ES-I3 (cell line): ENCODE measurements around the gene RFXANK.
"Not testable (repeated sequence)": the region's sequence is repeated elsewhere in the genome, so short reads cannot be mapped to it uniquely, and the experiment has no call there.

ENCODE experiments used
- H3K36me3 ChIP-seq: 2 replicates; pipeline ENCODE4 v1.6.1; 2013; ENCODE audit warnings: mild to moderate bottlenecking, low read length, control low read depth, moderate library complexity; ENCODE audit not compliant: insufficient read depth
- H3K4me1 ChIP-seq: 2 replicates; pipeline ENCODE4 v1.6.1; 2013; ENCODE audit warnings: mild to moderate bottlenecking, control low read depth, low read length; ENCODE audit not compliant: insufficient read depth
- H3K9ac ChIP-seq: 2 replicates; pipeline ENCODE4 v1.6.1; 2013; ENCODE audit warnings: low read depth, mild to moderate bottlenecking, low read length, moderate library complexity
- H3K9me3 ChIP-seq: 2 replicates; pipeline ENCODE4 v1.6.1; 2013; ENCODE audit warnings: mild to moderate bottlenecking, low read length, moderate library complexity; ENCODE audit not compliant: control insufficient read depth, insufficient read depth

RFXANK gene, protein sequence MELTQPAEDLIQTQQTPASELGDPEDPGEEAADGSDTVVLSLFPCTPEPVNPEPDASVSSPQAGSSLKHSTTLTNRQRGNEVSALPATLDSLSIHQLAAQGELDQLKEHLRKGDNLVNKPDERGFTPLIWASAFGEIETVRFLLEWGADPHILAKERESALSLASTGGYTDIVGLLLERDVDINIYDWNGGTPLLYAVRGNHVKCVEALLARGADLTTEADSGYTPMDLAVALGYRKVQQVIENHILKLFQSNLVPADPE

DNA sequence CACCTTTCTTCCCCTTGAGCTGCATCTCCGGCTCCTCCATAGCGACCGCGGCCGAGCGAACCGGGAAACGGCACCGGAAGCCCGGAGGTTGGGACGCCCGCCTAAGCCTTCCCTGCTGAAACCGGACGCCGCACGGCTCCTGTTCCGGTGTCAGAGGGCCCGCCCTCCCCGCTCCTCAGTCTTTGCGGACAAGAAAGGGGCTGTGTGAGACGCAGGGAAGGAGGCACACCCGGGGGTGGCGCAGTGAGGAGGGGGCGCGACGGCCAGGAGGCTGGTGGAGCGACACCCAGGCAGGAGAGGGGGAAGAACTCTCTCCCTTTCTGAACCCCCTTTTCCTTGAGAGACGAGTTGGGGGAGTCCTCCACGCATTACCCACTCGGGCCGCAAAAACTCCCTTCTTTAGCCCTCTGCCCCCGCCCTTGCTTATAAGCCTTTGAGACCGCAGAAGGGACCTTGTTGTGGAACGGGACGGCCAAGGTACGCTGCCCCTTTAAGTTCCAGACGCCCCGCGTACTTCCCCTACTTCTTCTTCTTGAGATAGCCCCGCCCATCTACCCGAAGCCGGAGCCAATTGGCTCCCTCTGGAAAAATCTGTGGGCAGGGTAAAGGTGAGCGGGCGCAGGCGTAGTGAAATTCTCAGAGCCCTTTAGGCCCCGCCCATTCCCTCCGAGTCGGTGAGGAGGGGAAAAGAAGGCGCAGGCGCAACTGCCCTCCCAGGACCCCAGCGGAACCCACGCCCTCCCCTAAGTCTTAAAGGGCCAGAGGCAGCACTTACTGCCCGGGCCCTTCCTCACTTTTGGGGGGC, at the start of gene RFXANK, which contains the start of gene BORCS8:
Gene RFXANK (plus strand): TSS at position 181 of the 805 bp plus-strand sequence. CDS start 1,689 bp downstream, outside the sequence.
Gene BORCS8 (minus strand): TSS at position 75 of the 805 bp plus-strand sequence. CDS start 35 bp downstream, at position 40.
- no peaks in the 10 kb centered on the region for H3K36me3 ChIP-seq
- H3K9ac ChIP-seq = peak within 1 kb of the TSS; percentile 95
- no peaks in the 10 kb centered on the region for H3K4me1 ChIP-seq
- no peaks in the 10 kb centered on the region for H3K9me3 ChIP-seq

DNA sequence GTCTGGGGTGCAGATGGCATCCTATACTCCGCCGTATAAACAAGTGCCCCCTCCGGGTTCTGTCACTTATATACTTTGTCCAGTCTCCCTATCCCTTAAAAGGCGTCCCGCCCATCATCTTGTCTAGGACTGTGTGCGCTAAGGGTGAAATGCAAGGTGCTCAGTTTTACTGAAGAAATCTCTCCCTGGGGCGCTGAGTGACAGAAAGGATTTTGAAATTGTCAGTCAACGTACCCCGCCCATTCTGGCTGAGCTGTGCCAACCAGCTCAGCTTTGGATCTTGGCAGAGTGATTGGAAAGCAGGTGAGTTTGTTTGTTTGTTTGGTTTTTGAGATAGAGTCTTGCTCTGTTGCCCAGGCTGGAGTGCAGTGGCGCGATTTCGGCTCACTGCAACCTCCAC, 49.7 kb upstream of the RFXANK start:
- H3K9ac ChIP-seq = no peak overlapping the region
- H3K9me3 ChIP-seq = no peaks in the 10 kb centered on the region
- H3K4me1 ChIP-seq = no peaks in the 10 kb centered on the region
- H3K36me3 ChIP-seq = no peaks in the 10 kb centered on the region

DNA sequence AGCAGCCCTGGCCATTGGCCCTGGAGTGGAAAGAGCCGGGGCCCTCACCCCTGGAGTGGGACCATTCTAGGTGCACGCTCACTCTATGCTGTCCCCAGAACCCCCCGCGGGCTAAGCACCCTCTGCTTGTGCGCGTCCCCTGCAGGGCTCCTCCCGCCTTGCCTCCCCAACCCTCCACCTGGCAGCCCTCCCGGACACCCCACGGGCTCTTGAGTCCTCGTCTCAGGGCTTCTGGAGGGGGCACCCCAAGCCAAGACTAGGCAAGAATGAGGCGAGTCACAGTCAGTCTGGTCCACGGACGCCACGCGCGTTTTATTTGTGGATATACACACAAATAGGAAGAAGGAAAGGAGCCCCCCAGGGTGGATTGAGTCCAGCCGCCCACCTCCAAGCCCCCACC, 46.8 kb upstream of the RFXANK start:
- Histone ChIP-seq H3K36me3 (no peaks in the 10 kb centered on the region), H3K4me1 (no peaks in the 10 kb centered on the region), H3K9me3 (no peaks in the 10 kb centered on the region), H3K9ac (no peak overlapping the region)

DNA sequence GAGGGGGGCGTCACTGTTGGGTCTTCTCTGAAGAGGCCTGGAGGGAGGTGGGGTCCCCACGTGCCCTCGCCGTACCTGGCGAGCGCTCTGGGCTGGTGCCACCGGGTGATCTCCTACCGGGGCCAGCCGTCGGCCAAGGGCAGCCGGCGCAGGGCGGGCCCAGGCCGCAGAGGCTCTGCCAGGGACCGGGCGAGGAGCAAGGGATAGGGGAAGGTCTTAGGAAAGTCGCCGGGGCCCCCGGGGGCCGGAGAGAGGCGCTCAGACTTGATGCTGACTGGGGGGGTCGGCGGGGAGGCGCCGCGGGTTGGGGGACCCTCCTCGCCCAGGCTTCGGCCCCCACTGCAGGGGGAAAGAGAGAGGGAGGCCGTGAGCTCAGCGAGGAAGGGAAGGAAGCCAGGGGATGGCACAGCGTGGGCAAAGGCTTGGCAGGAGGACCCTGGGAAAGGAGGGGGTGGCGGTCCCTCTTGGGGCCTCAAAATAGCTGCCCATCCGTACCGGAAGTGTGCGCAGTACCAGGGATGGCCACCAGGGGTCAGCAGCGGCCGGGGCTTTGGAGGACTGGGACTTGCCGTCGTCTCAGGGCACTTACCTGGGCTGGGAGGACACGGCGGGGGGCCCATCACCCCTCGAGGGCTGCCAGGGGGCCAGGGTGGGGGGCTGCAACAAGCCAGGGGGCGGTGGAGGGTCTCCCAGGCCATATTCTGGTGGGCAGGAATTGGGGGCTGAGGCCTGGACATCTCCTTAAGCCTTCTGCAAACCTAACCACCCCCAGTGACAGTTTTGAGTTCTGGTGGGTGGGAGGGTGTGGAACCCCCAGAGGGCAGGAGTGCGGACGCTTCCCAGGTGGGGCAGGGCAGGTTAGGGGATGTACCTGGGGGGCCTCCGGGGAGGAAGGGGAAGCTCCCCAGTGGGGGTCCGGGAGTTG, 46.1 kb upstream of the RFXANK start:
- H3K4me1 ChIP-seq = no peaks in the 10 kb centered on the region
- no peak overlapping the region for H3K9ac ChIP-seq
- no peaks in the 10 kb centered on the region for H3K9me3 ChIP-seq
- no peaks in the 10 kb centered on the region for H3K36me3 ChIP-seq

DNA sequence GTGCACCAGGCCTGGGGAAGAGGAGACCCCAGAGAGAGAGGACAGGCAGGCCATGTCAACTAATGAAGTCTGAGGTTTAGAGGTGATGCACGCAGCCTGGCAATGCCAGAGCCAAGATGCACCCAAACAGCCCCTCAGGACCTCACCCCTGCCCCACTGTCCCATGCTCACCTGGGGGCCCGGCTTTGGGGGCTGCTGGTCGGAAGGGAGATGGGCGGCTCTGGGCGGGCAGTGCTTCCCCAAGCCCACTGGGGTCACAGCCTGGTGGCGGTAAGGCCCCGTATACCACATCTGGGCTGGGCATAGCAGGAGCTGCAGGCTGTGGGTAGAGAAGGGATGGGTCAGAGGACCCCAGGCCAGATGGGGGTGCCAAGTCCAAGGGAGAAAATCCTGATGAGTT, 45.2 kb upstream of the RFXANK start:
- H3K9ac ChIP-seq = no peak overlapping the region
- H3K36me3 ChIP-seq = no peaks in the 10 kb centered on the region
- H3K9me3 ChIP-seq = no peaks in the 10 kb centered on the region
- H3K4me1 ChIP-seq = no peaks in the 10 kb centered on the region

DNA sequence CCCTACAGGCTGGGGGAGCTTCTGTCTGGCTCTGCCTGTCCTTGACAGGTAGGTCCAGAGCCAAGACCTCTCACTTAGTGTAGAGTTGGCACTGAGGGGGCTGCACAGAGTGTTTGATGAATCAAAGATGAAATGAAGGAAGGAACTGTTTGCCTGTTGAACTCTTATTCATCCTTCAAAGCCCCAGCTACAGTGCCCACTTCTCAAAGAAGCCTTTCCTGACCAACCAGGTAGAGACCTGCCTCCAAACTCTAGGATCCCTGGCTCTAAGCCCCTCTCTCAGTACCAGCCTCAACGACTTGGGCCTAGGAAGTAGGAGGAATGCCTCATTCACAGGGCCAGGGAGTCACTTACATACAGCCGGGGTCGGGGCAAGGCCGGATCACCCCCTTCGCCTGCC, 44.7 kb upstream of the RFXANK start:
- no peak overlapping the region for H3K9ac ChIP-seq
- no peaks in the 10 kb centered on the region for H3K9me3 ChIP-seq
- no peaks in the 10 kb centered on the region for H3K4me1 ChIP-seq
- no peaks in the 10 kb centered on the region for H3K36me3 ChIP-seq

DNA sequence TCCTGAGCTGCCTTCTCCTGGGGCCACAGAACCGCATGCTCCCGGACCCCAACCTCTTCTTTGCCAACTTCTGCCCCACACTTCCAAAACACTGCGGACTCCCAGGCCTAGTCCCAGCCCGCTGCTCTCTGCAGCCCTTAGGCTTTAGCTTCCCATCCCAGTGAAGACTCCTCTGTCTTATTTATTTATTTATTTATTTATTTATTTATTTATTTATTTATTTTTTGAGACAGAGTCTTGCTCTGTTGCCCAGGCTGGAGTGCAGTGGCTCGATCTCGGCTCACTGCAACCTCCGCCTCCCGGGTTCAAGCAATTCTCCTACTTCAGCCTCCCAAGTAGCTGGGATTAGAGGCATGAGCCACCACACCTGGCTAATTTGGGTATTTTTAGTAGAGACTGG, 43.6 kb upstream of the RFXANK start:
- H3K4me1 ChIP-seq, H3K36me3 ChIP-seq: not testable (repeated sequence)

DNA sequence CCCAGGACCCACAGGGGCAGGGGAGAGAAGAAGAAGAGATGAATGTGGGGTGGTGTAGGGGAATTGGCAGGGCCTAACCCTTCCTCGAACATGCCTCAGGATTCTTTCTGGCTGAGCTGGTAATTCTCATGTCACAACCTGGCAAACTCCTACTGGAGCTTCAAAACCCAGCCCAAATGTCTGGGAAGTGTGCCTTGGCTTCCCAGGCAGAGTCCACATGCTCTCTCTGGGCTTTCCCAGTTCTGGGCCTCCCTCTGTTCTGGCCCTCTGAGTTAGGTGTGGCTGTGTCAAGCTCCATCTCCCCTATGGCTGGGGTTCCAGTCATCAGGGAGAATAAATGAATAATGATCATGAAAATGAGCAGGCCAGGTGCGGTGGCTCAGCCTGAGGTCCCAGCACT, 42.6 kb upstream of the RFXANK start:
- Histone ChIP-seq H3K36me3 (no peaks in the 10 kb centered on the region), H3K9ac (no peak overlapping the region), H3K9me3 (no peaks in the 10 kb centered on the region), H3K4me1 (no peaks in the 10 kb centered on the region)

More for the DNA sequence above, 43.6 kb upstream of the RFXANK start:
- H3K9ac ChIP-seq, H3K9me3 ChIP-seq: not testable (repeated sequence)

DNA sequence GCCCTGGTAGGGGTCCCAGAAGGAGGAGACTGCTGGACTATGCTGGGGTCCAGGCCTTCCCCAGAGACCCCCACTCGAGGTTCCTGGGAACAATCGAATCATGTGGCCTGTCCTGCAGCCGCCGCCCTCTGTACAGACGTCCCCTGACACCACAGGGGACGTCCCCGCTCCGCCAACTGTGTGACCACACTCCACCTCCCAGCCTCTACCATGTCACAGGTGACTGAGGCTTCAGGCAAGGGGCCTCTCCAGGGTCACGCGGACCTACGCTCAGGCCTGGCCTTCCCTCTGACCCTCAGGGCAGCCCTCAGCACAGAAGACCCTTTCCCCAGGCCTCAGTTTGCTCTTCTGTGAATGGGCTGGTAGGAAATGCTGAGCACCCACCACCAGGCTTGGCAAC, 40.6 kb upstream of the RFXANK start:
- H3K36me3 ChIP-seq = no peaks in the 10 kb centered on the region
- H3K9me3 ChIP-seq = no peaks in the 10 kb centered on the region
- H3K4me1 ChIP-seq = no peaks in the 10 kb centered on the region
- H3K9ac ChIP-seq = no peak overlapping the region

DNA sequence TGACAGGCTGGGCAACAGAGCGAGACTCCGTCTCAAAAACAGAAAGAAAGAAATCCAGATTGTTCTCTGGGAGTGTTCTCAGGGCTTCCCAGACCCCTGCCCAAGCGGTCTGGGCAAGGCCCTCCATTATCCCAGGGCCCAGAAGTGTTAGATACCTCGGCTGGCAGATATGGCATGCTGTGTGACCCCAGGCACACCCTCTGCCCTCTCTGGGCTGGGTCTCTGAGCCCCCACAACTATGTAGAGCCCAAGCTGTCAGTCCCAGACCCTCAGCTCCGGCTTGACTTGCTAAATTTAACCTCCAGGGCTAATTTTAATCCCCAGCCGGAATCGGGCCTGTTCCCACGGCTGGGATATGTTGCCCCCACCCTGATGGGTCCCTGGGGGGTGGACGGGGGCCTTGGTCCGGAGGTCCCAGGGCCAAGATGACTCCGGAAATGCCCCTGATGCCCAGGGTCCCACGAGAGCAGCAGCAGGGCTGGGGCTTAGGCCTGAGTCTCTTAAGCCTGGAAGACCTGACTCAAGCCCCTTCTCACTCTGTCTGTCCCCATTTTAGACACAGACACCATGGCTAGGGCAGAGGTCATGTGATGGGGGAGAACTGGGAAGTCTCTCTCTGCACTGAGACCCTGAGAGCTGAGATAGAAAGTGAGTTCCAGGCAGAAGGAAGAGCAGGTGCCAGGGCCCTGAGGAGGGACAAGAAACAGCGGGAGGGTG, 39.2 kb upstream of the RFXANK start:
- H3K9me3 ChIP-seq = no peaks in the 10 kb centered on the region
- no peak overlapping the region for H3K9ac ChIP-seq
- H3K4me1 ChIP-seq = no peaks in the 10 kb centered on the region
- no peaks in the 10 kb centered on the region for H3K36me3 ChIP-seq

DNA sequence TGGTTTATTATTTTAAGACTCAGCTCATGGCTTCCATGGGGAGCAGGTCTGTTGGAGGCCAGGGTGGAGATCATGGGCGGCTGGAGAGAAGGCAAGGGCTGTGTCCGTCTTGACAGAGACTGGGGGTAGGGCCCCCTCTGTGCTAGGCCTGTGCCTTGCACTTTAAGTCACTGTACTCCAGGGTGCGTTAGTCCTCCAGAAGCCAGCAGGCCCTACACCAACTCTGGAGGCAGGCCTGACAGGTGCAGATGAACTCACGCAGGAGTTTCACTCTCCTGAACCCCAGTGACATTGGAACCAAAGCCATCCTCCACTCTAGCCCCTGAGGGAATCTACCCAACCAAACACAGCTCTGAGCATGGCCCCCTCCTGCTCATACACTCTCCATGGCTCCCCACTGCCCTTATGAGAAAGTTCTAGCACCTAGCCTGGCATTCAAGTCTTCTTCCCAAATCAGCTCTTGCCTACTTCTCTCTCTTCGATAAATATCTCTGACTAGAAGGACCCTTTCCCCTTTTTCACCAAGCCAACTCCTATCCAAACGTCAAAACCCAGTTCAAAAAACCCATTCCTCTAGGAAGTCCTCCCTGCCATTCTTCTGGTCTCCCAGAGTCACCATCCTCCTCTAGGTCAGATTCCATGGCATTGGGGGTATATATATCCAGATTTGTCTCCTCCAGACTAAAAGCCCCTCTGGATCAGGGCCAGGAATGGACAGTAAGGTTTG, 37.1 kb upstream of the RFXANK start:
- no peaks in the 10 kb centered on the region for H3K36me3 ChIP-seq
- no peaks in the 10 kb centered on the region for H3K4me1 ChIP-seq
- no peak overlapping the region for H3K9ac ChIP-seq
- no peaks in the 10 kb centered on the region for H3K9me3 ChIP-seq

DNA sequence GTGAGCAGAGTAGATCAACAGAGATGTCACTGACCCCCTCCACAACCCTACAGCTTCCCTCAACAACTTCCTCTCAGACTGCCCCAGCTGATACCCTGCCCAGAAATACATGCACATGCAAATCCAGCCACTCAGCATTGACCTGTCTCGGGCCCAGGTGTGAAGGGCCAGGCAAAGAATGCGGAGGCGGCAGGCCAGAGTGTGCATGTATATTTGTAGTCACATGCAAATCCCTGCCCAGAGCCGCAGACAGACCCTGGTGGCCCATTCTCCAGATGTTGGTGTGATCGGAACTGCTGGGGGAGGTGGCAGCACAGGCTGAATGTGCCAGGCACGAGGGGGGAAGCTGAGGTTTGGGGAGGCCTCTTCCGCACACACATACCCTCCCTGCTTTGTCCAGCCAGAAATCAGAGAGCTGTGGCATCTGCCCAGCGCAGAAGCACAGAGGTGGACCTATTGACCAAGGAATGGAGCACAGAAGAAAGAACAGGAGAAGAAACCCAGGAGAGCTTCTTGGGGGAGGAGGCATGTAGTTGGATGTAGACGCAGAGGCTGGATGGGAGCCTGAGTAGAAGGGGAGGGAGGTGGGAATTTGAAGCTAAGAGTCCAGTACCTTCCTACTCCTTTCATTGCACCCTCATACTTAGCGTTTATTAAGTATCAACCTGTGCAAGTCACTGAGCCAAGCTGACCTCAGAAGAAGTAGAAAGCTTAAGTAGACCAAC, 36.4 kb upstream of the RFXANK start:
- Histone ChIP-seq H3K36me3 (no peaks in the 10 kb centered on the region), H3K4me1 (no peaks in the 10 kb centered on the region), H3K9me3 (no peaks in the 10 kb centered on the region), H3K9ac (no peak overlapping the region)

DNA sequence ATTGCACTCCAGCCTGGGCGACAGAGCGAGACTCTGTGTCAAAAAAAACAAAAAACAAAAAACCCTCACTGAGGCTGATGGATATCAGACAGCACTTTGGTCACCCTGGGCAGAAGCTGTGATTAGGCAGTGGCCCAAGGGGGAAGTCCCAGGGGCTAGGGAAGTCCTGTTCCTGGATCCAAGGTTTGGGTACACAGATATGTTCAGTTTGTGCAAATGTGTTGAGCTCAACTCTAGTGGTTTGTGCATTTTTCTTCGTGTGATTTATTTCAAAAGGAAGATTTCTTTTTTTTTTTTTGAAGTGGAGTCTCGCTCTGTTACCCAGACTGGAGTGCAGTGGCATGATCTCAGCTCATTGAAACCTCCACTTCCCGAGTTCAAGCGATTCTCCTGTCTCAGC, 34.2 kb upstream of the RFXANK start:
- H3K9ac ChIP-seq = no peak overlapping the region
- no peaks in the 10 kb centered on the region for H3K36me3 ChIP-seq
- no peaks in the 10 kb centered on the region for H3K9me3 ChIP-seq
- no peaks in the 10 kb centered on the region for H3K4me1 ChIP-seq
